Kidney epithelial cell (primary cell): ENCODE data around the gene PMVK. TPM values are rescaled to one million over a fixed set of nuclear protein-coding genes. Genes with fewer than 3 reads are reported as not detected.

Experiments
- DNase-seq: peaks from one replicate; pipeline ENCODE4 v3.0.0-alpha.2; 2010; ENCODE audit warnings: low read depth
- H3K27me3 ChIP-seq: 2 replicates; pipeline ENCODE4 v1.6.0; 2011; ENCODE audit warnings: low read length; ENCODE audit not compliant: control insufficient read depth, insufficient read depth
- H3K36me3 ChIP-seq: 2 replicates; pipeline ENCODE4 v1.5.1; 2011; ENCODE audit warnings: low read length; ENCODE audit not compliant: control insufficient read depth, insufficient read depth
- H3K4me3 ChIP-seq: 2 replicates; pipeline ENCODE4 v1.5.1; 2011; ENCODE audit warnings: low read depth, mild to moderate bottlenecking, control low read depth, low read length
- CTCF ChIP-seq: IDR thresholded peaks from 2 replicates; pipeline ENCODE4 v1.5.1; 2011; ENCODE audit warnings: mild to moderate bottlenecking, moderate library complexity, low read length, control low read depth, inconsistent platforms; ENCODE audit not compliant: insufficient read depth, poor library complexity, severe bottlenecking
- total RNA-seq: library from RNA; depleted of rRNA; stranded (reverse); fragments of >200 nt; gene quantifications from 2 replicates; pipeline ENCODE4 v1.2.3, GENCODE V29; 2015

Gene PMVK
- total RNA-seq, 1 donor from 2014 or later, result 13.6 TPM

- Histone ChIP-seq H3K27me3 (no peaks in the 10 kb centered on the region), H3K4me3 (no peak overlapping the region), H3K36me3 (no peaks in the 10 kb centered on the region)
- TF ChIP-seq CTCF, result no peak
- DNase-seq, result no peak
These were observed 59.6 kb downstream of the PMVK start for GRCh38 chr1:154876842-154877369.

Other genes with a start within 250 kb of the PMVK start
- 0.04 and 0.34 TPM in 2 replicates for gene KCNN3, start 66.4 kb downstream of the PMVK start, total RNA-seq
- 88.2 and 102 TPM in 2 replicates for gene PBXIP1, start 19.4 kb upstream of the PMVK start, total RNA-seq
- gene PYGO2, start 25.1 kb upstream of the PMVK start, total RNA-seq, result 21.2 and 27.8 TPM in 2 replicates
- 176 and 183 TPM in 2 replicates for gene SHC1, start 34.0 kb upstream of the PMVK start, total RNA-seq
- gene CKS1B, start 38.0 kb upstream of the PMVK start, total RNA-seq, result 67.4 and 72.4 TPM in 2 replicates
- 53.0 and 60.9 TPM in 2 replicates for gene FLAD1, start 46.6 kb upstream of the PMVK start, total RNA-seq
- gene LENEP, start 56.9 kb upstream of the PMVK start, total RNA-seq, result 1.6 TPM in 1 of 2 replicates, not detected in the other
- gene ZBTB7B, start 66.1 kb upstream of the PMVK start, total RNA-seq, result 28.0 and 40.3 TPM in 2 replicates
- 0.27 TPM in 1 of 2 replicates, not detected in the other for gene DCST2, start 97.1 kb upstream of the PMVK start, total RNA-seq
- not detected in 2 replicates for gene DCST1, start 97.1 kb upstream of the PMVK start, total RNA-seq
- 186 and 209 TPM in 2 replicates for gene ADAM15, start 114.6 kb upstream of the PMVK start, total RNA-seq
- 16.8 and 19.9 TPM in 2 replicates for gene EFNA4, start 127.0 kb upstream of the PMVK start, total RNA-seq
- 1.6 and 1.7 TPM in 2 replicates for gene EFNA3, start 142.1 kb upstream of the PMVK start, total RNA-seq
- 126 and 166 TPM in 2 replicates for gene EFNA1, start 191.2 kb upstream of the PMVK start, total RNA-seq
- 26.6 and 28.7 TPM in 2 replicates for gene SLC50A1, start 199.1 kb upstream of the PMVK start, total RNA-seq
- 36.4 and 74.9 TPM in 2 replicates for gene DPM3, start 203.8 kb upstream of the PMVK start, total RNA-seq
- 207 and 241 TPM in 2 replicates for gene KRTCAP2, start 236.6 kb upstream of the PMVK start, total RNA-seq
- 7.1 and 9.1 TPM in 2 replicates for gene TRIM46, start 237.1 kb upstream of the PMVK start, total RNA-seq